Glutamatergic neuron (in vitro differentiated cells): ENCODE measurements around the gene THOC1. TPM values are rescaled to one million over a fixed set of nuclear protein-coding genes. Genes with fewer than 3 reads are reported as not detected.

Experiments
- DNase-seq: peaks from one replicate; pipeline ENCODE4 v3.0.0; 2022
- H3K27ac Mint-ChIP-seq: one replicate; pipeline ENCODE4 v1.8.0; 2020; ENCODE audit warnings: mild to moderate bottlenecking, mixed read lengths, inconsistent platforms; ENCODE audit not compliant: unreplicated experiment
- H3K27me3 Mint-ChIP-seq: one replicate; pipeline ENCODE4 v1.8.0; 2020; ENCODE audit warnings: mild to moderate bottlenecking, moderate library complexity, mixed read lengths, inconsistent platforms; ENCODE audit not compliant: unreplicated experiment
- H3K36me3 Mint-ChIP-seq: one replicate; pipeline ENCODE4 v1.8.0; 2020; ENCODE audit warnings: mild to moderate bottlenecking, mixed read lengths, inconsistent platforms; ENCODE audit not compliant: unreplicated experiment
- H3K4me1 Mint-ChIP-seq: one replicate; pipeline ENCODE4 v1.8.0; 2020; ENCODE audit warnings: mild to moderate bottlenecking, low read depth, mixed read lengths, inconsistent platforms; ENCODE audit not compliant: unreplicated experiment
- H3K4me3 Mint-ChIP-seq: one replicate; pipeline ENCODE4 v1.8.0; 2020; ENCODE audit warnings: mild to moderate bottlenecking, mixed read lengths, inconsistent platforms; ENCODE audit not compliant: unreplicated experiment
- H3K9me3 Mint-ChIP-seq: one replicate; pipeline ENCODE4 v1.8.0; 2020; ENCODE audit warnings: mild to moderate bottlenecking, moderate library complexity, mixed read lengths, inconsistent platforms; ENCODE audit not compliant: unreplicated experiment
- CTCF ChIP-seq: fragments of 200-600 bp; sonication (generic); IDR thresholded peaks from one replicate; pipeline ENCODE4 v1.5.0; 2021; ENCODE audit not compliant: partially characterized antibody, unreplicated experiment
- total RNA-seq: library from RNA; stranded (reverse); fragmentation: NEBNext Ultra II Directional; extraction: Animal tissue kit (Norgen Biotek cat#: 25700); gene quantifications from one replicate; pipeline ENCODE4 v1.2.1, GENCODE V29; 2021; ENCODE audit not compliant: unreplicated experiment

The THOC1 gene
- total RNA-seq, 1 donor from 2014 or later, result 62.3 TPM

- Mint-ChIP-seq H3K4me3 (no peak overlapping the region), H3K27me3 (no peaks in the 10 kb centered on the region), H3K36me3 (peaks cover 5% of the 10 kb centered on the region), H3K4me1 (no peaks in the 10 kb centered on the region), H3K9me3 (no peaks in the 10 kb centered on the region), H3K27ac (no peak overlapping the region)
- DNase-seq, result no peak
- TF ChIP-seq CTCF, result no peak
These were observed 40.5 kb downstream of the THOC1 start for GRCh38 chr18:227374-227773.

GRCh38 chr18:225745-226144 is 42.1 kb downstream of the THOC1 start:
- H3K4me1 Mint-ChIP-seq, result no peaks in the 10 kb centered on the region
- no peaks in the 10 kb centered on the region for H3K27me3 Mint-ChIP-seq
- H3K9me3 Mint-ChIP-seq, result no peaks in the 10 kb centered on the region
- H3K4me3 Mint-ChIP-seq, result no peak overlapping the region
- TF ChIP-seq CTCF, result no peak
- H3K36me3 Mint-ChIP-seq, result peaks cover 5% of the 10 kb centered on the region
- no peak overlapping the region for H3K27ac Mint-ChIP-seq
- DNase-seq, result no peak

GRCh38 chr18:220708-221107 is 47.1 kb downstream of the THOC1 start:
- Mint-ChIP-seq H3K27ac (no peak overlapping the region), H3K9me3 (peaks cover 8% of the 10 kb centered on the region), H3K27me3 (no peaks in the 10 kb centered on the region), H3K4me3 (no peak overlapping the region), H3K4me1 (no peaks in the 10 kb centered on the region), H3K36me3 (peaks cover 14% of the 10 kb centered on the region)
- TF ChIP-seq CTCF, result no peak
- DNase-seq, result no peak

GRCh38 chr18:217532-218336 is 50.1 kb downstream of the THOC1 start:
- peaks cover 14% of the 10 kb centered on the region for H3K36me3 Mint-ChIP-seq

More at GRCh38 chr18:217532-218336, 50.1 kb downstream of the THOC1 start:
- no peak for DNase-seq
- Mint-ChIP-seq H3K9me3 (peaks cover 8% of the 10 kb centered on the region), H3K4me3 (no peak overlapping the region), H3K27me3 (no peaks in the 10 kb centered on the region), H3K4me1 (no peaks in the 10 kb centered on the region), H3K27ac (no peak overlapping the region)
- no peak for TF ChIP-seq CTCF
